NCI-H1694 treated with DMSO at 0.1 percent for 48 hours (cell line): ENCODE results near the gene BPIFB4.
"Not testable (repeated sequence)": the region's sequence is repeated elsewhere in the genome, so short reads cannot be mapped to it uniquely, and the experiment has no call there.

Experiments
- DNase-seq: peaks from one replicate; lab custom pipeline; 2025; lab: John Stamatoyannopoulos, UW

The BPIFB4 gene

GRCh38 chr20:33091147-33091546 lies 11.7 kb downstream of the BPIFB4 start:
- no peak for DNase-seq

DNA sequence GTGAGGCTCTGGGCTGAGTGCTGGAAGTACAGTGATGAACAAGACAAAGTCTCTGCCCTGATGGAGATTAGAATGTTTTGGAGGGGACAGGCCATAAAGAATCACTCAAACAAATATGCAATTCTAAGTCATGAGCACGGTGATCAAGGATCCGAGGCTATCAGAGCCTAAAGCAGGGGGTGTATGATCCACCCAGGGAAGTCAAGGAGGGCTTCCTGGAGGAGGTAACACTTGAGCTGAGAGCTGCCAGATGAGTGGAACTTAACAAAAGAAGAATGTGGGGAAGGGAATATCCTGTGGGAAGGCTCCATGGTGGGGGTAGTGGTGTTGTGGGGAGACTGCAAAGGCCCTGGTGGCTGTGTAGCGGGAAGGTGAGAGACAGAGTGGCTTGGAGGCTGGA lies 12.2 kb downstream of the BPIFB4 start:
- no peak for DNase-seq

GRCh38 chr20:33092361-33092760 lies 12.9 kb downstream of the BPIFB4 start:
- no peak for DNase-seq

DNA sequence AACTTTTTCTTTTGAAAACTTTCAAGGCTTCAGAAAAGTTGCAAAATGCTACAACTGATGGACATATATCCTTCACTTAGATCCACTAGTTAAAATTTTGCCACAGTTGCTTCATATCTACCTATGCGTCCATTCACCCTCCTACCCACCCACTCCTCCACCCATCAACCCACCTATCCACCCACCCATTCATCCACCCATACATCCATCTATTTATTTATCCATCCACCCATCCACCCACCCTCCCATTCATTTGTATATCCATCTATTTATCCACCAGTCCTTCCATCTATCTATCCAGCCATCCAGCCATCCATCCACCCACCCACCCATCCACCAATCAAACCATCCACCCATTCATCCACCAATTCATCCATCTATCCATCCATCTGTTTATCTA lies 13.6 kb downstream of the BPIFB4 start:
- no peak for DNase-seq

DNA sequence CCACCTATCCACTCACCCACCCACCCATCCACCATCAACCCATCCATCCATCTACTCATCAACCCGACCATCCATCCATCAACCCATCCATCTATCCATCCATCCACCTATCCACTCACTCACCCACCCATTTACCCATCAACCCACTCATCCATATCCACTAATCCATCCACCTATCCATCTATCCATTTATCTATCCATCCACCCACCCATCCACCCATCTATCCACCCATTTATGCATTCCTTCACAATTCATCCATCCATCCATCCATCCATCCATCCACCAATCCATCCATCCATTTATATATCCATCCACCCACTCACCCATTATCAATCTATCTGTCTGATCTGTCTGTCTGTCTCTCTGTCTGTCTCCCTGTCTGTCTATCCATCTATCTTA lies 14.1 kb downstream of the BPIFB4 start:
- DNase-seq, result no peak

DNA sequence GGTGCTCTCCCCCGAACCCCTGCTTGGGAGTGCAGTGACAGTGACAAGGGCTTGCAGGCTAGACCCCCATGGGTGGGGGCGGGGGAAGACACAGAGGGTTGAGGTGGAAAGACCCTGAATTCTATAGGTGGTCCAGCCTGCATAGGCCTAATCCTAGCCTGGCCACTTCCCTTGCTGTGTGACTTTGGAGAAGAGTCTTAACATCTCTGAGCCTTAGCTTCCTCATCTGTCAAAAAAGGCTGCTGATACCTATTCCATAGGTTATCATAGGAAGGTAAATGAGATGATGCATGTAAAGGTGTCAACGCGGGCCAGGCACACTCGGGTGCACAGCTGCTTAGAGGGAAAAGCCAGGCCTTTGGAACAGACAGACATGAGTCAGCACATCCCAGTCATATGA lies 15.8 kb downstream of the BPIFB4 start:
- no peak for DNase-seq

GRCh38 chr20:33095902-33096584 lies 16.6 kb downstream of the BPIFB4 start:
- DNase-seq, result peak; percentile 71

DNA sequence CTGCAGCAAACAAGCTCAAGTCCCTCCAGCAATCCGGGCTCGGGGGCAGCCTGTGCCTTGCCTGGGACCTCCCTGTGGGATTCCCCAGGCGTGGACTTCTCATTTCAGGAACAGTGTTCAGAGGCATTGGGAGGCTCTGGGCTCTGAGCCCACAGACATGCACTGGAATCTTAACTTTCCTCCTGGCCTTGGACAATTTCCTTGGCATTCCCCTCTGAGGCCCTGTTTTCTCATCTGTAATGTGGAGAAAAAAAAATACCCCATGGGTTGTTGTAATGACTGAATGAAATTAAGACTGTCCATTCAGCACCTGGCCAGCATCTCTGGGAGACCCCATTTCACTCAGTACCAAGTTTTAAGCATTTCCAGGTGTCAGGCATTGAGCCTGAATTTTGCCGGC lies 17.6 kb downstream of the BPIFB4 start:
- DNase-seq, result no peak

GRCh38 chr20:33099843-33100538 lies 20.5 kb downstream of the BPIFB4 start:
- no peak for DNase-seq

- no peak for DNase-seq
These were observed 24.1 kb downstream of the BPIFB4 start for GRCh38 chr20:33103556-33103955.

DNA sequence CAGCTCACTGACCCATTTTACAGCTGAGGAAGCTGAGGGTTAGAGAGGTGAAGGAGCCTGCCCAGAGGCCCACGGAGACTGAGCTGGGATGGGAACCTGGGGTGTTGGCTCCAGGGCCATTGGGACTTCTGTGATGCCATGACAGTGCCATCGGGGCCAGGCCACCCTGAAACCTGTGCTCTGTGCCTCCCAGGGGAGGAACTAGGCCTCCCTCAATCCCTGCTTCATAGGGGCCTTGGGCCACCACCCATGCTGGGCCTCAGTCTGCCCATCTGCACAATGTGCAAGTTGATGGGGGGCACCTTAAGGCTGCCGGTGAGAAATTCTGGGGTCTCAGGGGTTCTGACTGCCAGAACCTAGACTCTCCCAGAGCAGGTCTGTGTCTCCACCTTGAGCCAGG lies 24.9 kb downstream of the BPIFB4 start:
- no peak for DNase-seq

- DNase-seq, result no peak
These were observed 26.0 kb downstream of the BPIFB4 start for GRCh38 chr20:33105316-33105924.

DNA sequence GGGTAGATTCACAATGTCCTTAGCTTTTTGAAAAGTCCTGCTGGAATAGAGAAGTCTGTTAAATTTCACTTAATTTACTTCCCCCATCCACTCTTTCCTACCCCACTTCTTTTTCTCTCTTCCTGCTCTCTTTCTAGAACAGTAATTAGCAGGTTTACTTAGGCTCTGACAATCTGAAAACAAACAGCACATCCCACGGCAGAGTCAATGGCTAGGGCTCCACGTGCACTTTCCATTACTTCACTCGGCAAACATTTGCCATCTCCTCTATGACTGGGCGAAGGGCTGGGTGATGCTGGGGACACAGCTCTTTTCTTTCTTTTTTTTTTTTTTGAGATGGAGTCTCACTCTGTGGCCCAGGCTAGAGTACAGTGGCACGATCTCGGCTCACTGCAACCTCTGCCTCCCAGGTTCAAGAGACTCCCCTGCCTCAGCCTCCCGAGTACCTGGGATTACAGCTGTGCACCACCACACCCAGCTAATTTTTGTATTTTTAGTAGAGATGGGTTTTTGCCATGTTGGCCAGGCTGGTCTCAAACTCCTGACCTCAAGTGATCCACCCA lies 26.7 kb downstream of the BPIFB4 start:
- DNase-seq, result not testable (repeated sequence)

GRCh38 chr20:33108661-33109060 lies 29.2 kb downstream of the BPIFB4 start:
- DNase-seq, result no peak

DNA sequence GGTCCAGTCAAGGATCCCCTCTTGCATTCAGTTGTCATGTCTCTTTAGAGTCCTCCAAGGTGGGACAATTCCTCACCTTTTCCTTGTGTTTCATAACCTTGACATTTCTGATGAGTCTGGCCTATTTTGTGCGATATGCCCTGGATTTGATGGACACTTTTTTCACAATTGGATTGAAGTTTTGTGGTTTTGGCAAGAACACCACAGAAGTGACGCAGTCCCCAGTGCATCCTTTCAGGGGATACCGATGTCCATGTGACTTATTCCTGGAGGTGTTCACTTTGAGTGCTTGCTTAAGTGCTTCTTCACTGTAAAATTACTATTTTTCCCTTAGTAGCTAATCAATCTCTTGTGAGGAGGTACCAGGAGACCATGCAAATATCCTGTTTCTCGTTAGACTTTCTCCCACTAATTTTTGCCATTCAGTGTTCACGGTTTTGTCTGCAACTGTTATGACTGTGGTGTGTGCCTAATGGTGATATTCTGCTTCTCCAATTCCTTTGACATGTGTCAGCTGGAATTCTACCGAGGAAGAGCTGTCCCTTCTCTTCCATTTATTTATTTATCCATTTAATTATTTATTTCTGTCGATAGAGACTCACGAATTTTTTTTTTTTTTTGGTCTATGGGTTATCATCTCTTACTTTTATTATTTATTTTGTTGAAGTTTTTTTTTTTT lies 30.8 kb downstream of the BPIFB4 start:
- no peak for DNase-seq

GRCh38 chr20:33111306-33111705 lies 31.9 kb downstream of the BPIFB4 start:
- DNase-seq, result no peak

DNA sequence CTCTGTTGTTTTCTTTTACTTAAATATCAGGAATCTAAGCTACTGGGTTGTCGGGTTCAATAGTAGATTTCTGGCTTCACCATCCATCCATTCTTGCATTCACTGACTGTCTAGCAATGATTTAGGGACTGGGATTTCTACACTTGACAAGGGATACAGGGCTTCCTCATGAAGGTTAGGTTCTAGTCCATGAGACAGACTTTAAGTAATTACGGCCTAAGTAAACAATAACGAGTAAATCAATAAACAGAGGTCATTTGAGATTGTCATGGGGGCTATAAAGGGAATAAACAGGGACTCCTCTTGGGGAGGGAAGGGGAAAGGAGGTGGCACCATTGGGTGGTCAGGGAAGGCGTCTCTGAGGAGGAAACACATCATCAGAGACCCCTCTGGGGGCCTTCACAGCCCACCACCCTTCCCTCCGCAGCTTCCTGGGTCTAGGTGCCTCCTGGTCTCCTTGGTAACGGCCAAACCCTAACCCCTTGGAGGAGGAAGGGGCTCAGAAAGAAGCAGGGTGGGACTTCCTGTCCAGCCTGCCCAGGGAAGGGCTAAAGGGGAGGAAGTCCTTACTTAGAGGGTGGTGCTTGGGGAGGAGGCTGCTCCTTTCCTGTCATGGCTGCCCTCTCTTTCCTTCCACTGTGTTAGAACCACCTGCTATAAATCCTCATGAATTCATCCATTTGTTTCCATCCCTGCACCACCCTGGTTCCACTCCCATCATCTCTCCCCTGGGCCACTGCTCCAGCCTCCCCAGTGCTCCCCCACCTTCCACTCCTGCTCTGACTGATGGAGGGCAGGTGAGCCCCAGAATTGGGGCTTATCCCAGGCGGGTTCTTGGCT lies 33.3 kb downstream of the BPIFB4 start:
- no peak for DNase-seq

DNA sequence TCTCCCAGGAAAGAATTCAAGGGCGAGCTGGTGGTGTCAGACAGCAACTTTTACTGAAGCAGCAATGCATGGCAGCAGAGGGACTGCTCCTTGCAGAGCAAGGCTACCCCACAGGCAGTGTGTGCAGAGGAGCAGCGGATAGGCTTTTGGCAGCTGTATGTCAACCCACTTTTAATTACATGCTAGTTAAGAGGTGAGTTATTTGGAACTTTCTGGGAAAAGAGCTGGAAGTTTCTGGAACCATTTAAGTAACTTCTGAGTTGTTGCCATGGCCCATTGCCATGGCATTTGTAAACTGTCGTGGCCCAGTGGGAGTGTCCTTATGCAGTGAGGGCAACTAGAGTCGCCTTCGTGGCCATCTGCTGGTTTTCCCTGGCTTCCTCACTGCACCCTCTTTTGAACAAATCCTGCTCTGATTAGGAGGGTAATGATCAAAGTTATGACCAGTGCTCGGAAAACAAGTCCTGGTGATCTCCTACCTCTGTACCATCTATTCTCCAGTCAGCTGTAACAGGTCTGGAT lies 34.0 kb downstream of the BPIFB4 start:
- DNase-seq, result no peak

- DNase-seq, result not testable (repeated sequence)
These were observed 36.1 kb downstream of the BPIFB4 start for GRCh38 chr20:33115501-33115900.

- no peak for DNase-seq
These were observed 40.6 kb downstream of the BPIFB4 start for GRCh38 chr20:33119725-33120720.
